Right renal cortex interstitium (tissue), 3 donors: ENCODE data around the gene SKAP2. TPM values are rescaled to one million over a fixed set of nuclear protein-coding genes. Genes with fewer than 3 reads are reported as not detected.

Experiments used
- DNase-seq, 3 donors: peaks; one replicate each; pipeline ENCODE4 v3.0.0-alpha.2; 2013; ENCODE audit warnings: low read depth in 3 of 3, low spot score in 2 of 3
- polyA plus RNA-seq, 3 donors: library from polyadenylated mRNA; unstranded; fragments of 120-200 nt; gene quantifications; one replicate each; pipeline ENCODE4 v1.2.1, GENCODE V29; 2013; ENCODE audit not compliant: insufficient read length in 3 of 3

The SKAP2 gene
- polyA plus RNA-seq, 3 donors: 26.0 to 29.5 (median 27.3) TPM

GRCh38 chr7:26646336-26647048 lies 217.9 kb downstream of the SKAP2 start:
- DNase-seq: no peak

GRCh38 chr7:26645121-26645520 lies 219.3 kb downstream of the SKAP2 start:
- DNase-seq: no peak

- DNase-seq: no peak
Observed at GRCh38 chr7:26642416-26642815, 222.0 kb downstream of the SKAP2 start.

- DNase-seq: no peak
Observed at GRCh38 chr7:26639695-26640094, 224.7 kb downstream of the SKAP2 start.

GRCh38 chr7:26639111-26639510 lies 225.3 kb downstream of the SKAP2 start:
- DNase-seq: no peak

- no peak for DNase-seq
Observed at GRCh38 chr7:26638140-26638539, 226.2 kb downstream of the SKAP2 start.

- no peak for DNase-seq
Observed at GRCh38 chr7:26637610-26638009, 226.8 kb downstream of the SKAP2 start.

GRCh38 chr7:26636808-26637207 lies 227.6 kb downstream of the SKAP2 start:
- no peak for DNase-seq

- DNase-seq: no peak
Observed at GRCh38 chr7:26633557-26633956, 230.8 kb downstream of the SKAP2 start.

GRCh38 chr7:26631601-26632000 lies 232.8 kb downstream of the SKAP2 start:
- no peak for DNase-seq

GRCh38 chr7:26630941-26631580 lies 233.3 kb downstream of the SKAP2 start:
- DNase-seq: no peak

GRCh38 chr7:26630361-26630760 lies 234.0 kb downstream of the SKAP2 start:
- no peak for DNase-seq

GRCh38 chr7:26629696-26630095 lies 234.7 kb downstream of the SKAP2 start:
- DNase-seq: no peak

GRCh38 chr7:26627891-26628341 lies 236.5 kb downstream of the SKAP2 start:
- DNase-seq: no peak

- DNase-seq: no peak
Observed at GRCh38 chr7:26627221-26627620, 237.2 kb downstream of the SKAP2 start.

GRCh38 chr7:26626687-26627086 lies 237.7 kb downstream of the SKAP2 start:
- no peak for DNase-seq

- DNase-seq: no peak
Observed at GRCh38 chr7:26626156-26626555, 238.2 kb downstream of the SKAP2 start.

- DNase-seq: no peak
Observed at GRCh38 chr7:26625286-26625685, 239.1 kb downstream of the SKAP2 start.

- no peak for DNase-seq
Observed at GRCh38 chr7:26624839-26625238, 239.6 kb downstream of the SKAP2 start.

- DNase-seq: no peak
Observed at GRCh38 chr7:26624431-26624830, 240.0 kb downstream of the SKAP2 start.

- no peak for DNase-seq
Observed at GRCh38 chr7:26620352-26620751, 244.0 kb downstream of the SKAP2 start.

GRCh38 chr7:26619348-26619984 lies 244.9 kb downstream of the SKAP2 start:
- DNase-seq: no peak
